H9 (cell line): ENCODE measurements around the gene ATP6V1C2. TPM values are rescaled to one million over a fixed set of nuclear protein-coding genes. Genes with fewer than 3 reads are reported as not detected.
A peak's percentile ranks its signal among the peaks of the same experiment; 100 is the strongest.

Experiments
- DNase-seq: peaks from one replicate; pipeline ENCODE4 v3.0.0-alpha.2; 2017
- H2AFZ ChIP-seq: one replicate; pipeline ENCODE4 v1.6.1; 2013; ENCODE audit warnings: mild to moderate bottlenecking, low read length, control low read depth, moderate library complexity
- H2AK5ac ChIP-seq: 2 replicates; pipeline ENCODE4 v1.6.1; 2013; ENCODE audit warnings: low read length, control low read depth, mixed read lengths; ENCODE audit not compliant: insufficient read length
- H2BK120ac ChIP-seq: one replicate; pipeline ENCODE4 v1.6.1; 2013; ENCODE audit warnings: low read depth, mild to moderate bottlenecking, low read length, control low read depth, inconsistent platforms; ENCODE audit not compliant: poor library complexity, severe bottlenecking
- H2BK12ac ChIP-seq: 2 replicates; pipeline ENCODE4 v1.6.1; 2013; ENCODE audit warnings: low read length, control low read depth, mixed read lengths, low read depth; ENCODE audit not compliant: insufficient read length
- H2BK15ac ChIP-seq: 2 replicates; pipeline ENCODE4 v1.6.1; 2013; ENCODE audit warnings: low read depth, low read length, control low read depth
- H2BK20ac ChIP-seq: one replicate; pipeline ENCODE4 v1.6.1; 2013; ENCODE audit warnings: low read depth, mild to moderate bottlenecking, low read length, control low read depth, inconsistent platforms; ENCODE audit not compliant: poor library complexity, severe bottlenecking
- H2BK5ac ChIP-seq: 2 replicates; pipeline ENCODE4 v1.6.1; 2013; ENCODE audit warnings: low read length, control low read depth, mixed read lengths; ENCODE audit not compliant: insufficient read length
- H3K14ac ChIP-seq: 2 replicates; pipeline ENCODE4 v1.6.1; 2013; ENCODE audit warnings: low read length, control low read depth; ENCODE audit not compliant: insufficient read depth
- H3K18ac ChIP-seq: 2 replicates; pipeline ENCODE4 v1.6.1; 2013; ENCODE audit warnings: low read depth, mild to moderate bottlenecking, mixed read lengths, low read length, control low read depth; ENCODE audit not compliant: insufficient read length
- H3K23ac ChIP-seq: 2 replicates; pipeline ENCODE4 v1.6.1; 2013; ENCODE audit warnings: low read length, control low read depth, mixed read lengths, low read depth; ENCODE audit not compliant: insufficient read length
- H3K23me2 ChIP-seq: 2 replicates; pipeline ENCODE4 v1.6.1; 2013; ENCODE audit warnings: low read depth, mild to moderate bottlenecking, mixed read lengths, low read length, control low read depth; ENCODE audit not compliant: insufficient read length, poor library complexity, severe bottlenecking
- H3K27ac ChIP-seq: 2 replicates; pipeline ENCODE4 v1.5.1; 2013; ENCODE audit warnings: low read length, control low read depth, mixed read lengths, low read depth; ENCODE audit not compliant: insufficient read length
- H3K27me3 ChIP-seq: 2 replicates; pipeline ENCODE4 v1.6.1; 2013; ENCODE audit warnings: low read length, control low read depth, inconsistent platforms; ENCODE audit not compliant: insufficient read depth
- H3K4ac ChIP-seq: 2 replicates; pipeline ENCODE4 v1.6.1; 2013; ENCODE audit warnings: low read depth, mild to moderate bottlenecking, control low read depth, inconsistent platforms, low read length, moderate library complexity
- H3K4me1 ChIP-seq: 2 replicates; pipeline ENCODE4 v1.6.1; 2013; ENCODE audit warnings: low read length, control low read depth, inconsistent platforms; ENCODE audit not compliant: insufficient read depth
- H3K4me2 ChIP-seq: 2 replicates; pipeline ENCODE4 v1.6.1; 2013; ENCODE audit warnings: low read length, control low read depth, mixed read lengths; ENCODE audit not compliant: insufficient read length, insufficient read depth
- H3K56ac ChIP-seq: 2 replicates; pipeline ENCODE4 v1.6.1; 2013; ENCODE audit warnings: low read depth, mild to moderate bottlenecking, mixed read lengths, low read length, control low read depth; ENCODE audit not compliant: insufficient read length
- H3K79me1 ChIP-seq: 2 replicates; pipeline ENCODE4 v1.6.1; 2013; ENCODE audit warnings: low read depth, mild to moderate bottlenecking, moderate library complexity, low read length, control low read depth, inconsistent platforms; ENCODE audit not compliant: insufficient read depth, poor library complexity, severe bottlenecking
- H3K79me2 ChIP-seq: 2 replicates; pipeline ENCODE4 v1.6.1; 2013; ENCODE audit warnings: low read length, control low read depth, inconsistent platforms; ENCODE audit not compliant: insufficient read depth
- H3K9ac ChIP-seq: 2 replicates; pipeline ENCODE4 v1.6.1; 2013; ENCODE audit warnings: low read length, control low read depth, mixed read lengths; ENCODE audit not compliant: insufficient read length; ENCODE audit errors: extremely low read depth
- H3K9me3 ChIP-seq: one replicate; pipeline ENCODE4 v1.6.1; 2013; ENCODE audit warnings: low read depth, low read length, inconsistent platforms; ENCODE audit not compliant: control insufficient read depth
- H3T11ph ChIP-seq: one replicate; pipeline ENCODE4 v1.6.1; 2013; ENCODE audit warnings: mild to moderate bottlenecking, low read length, control low read depth, inconsistent platforms
- H4K20me1 ChIP-seq: one replicate; pipeline ENCODE4 v1.6.1; 2013; ENCODE audit not compliant: control insufficient read depth, insufficient read length, insufficient read depth
- H4K5ac ChIP-seq: 2 replicates; pipeline ENCODE4 v1.6.1; 2013; ENCODE audit warnings: low read depth, mild to moderate bottlenecking, mixed read lengths, low read length, control low read depth; ENCODE audit not compliant: insufficient read length
- H4K8ac ChIP-seq: replicated peaks from 2 replicates; pipeline ENCODE4 v1.6.1; 2013; ENCODE audit warnings: low read length, control low read depth, mixed read lengths, low read depth; ENCODE audit not compliant: insufficient read length
- H4K91ac ChIP-seq: 2 replicates; pipeline ENCODE4 v1.6.1; 2013; ENCODE audit warnings: low read depth, mild to moderate bottlenecking, moderate library complexity, mixed read lengths, low read length, control low read depth; ENCODE audit not compliant: insufficient read length
- H3K27ac Mint-ChIP-seq, 3 experiments: 2 replicates in 2 of 3; 3 replicates in 1 of 3; pipeline ENCODE4 v1.8.0; 2020 to 2021; ENCODE audit warnings: mixed read lengths in 3 of 3, mild to moderate bottlenecking in 1 of 3, moderate library complexity in 1 of 3
- H3K27me3 Mint-ChIP-seq: 2 replicates; pipeline ENCODE4 v1.8.0; 2021; ENCODE audit warnings: low read depth, mild to moderate bottlenecking, moderate library complexity, mixed read lengths
- H3K36me3 Mint-ChIP-seq, 3 experiments: 2 replicates in 2 of 3; 3 replicates in 1 of 3; pipeline ENCODE4 v1.8.0; 2020 to 2021; ENCODE audit warnings: low read depth in 3 of 3, mixed read lengths in 3 of 3; ENCODE audit not compliant: insufficient read depth in 1 of 3
- H3K4me1 Mint-ChIP-seq, 2 experiments: 2 replicates each; pipeline ENCODE4 v1.8.0; 2020; ENCODE audit warnings: mixed read lengths in 2 of 2
- H3K4me3 Mint-ChIP-seq, 2 experiments: 2 replicates in 1 of 2; 3 replicates in 1 of 2; pipeline ENCODE4 v1.8.0; 2020 to 2021; ENCODE audit warnings: mild to moderate bottlenecking in 2 of 2, mixed read lengths in 2 of 2, moderate library complexity in 1 of 2
- H3K9me3 Mint-ChIP-seq, 2 experiments: 2 replicates in 1 of 2; 3 replicates in 1 of 2; pipeline ENCODE4 v1.8.0; 2020; ENCODE audit warnings: mild to moderate bottlenecking in 2 of 2, mixed read lengths in 2 of 2, moderate library complexity in 1 of 2
- WGBS: extraction: QIAGEN DNeasy Blood & Tissue Kit; methylation state at CpG from one replicate; pipeline ENCODE4 v1.1.7; 2013; ENCODE audit warnings: missing lambda C conversion rate, low lambda C conversion rate, mixed read lengths; ENCODE audit not compliant: insufficient read length; ENCODE audit errors: extremely low coverage; 5-methylcytosine and 5-hydroxymethylcytosine counted together
- total RNA-seq: library from RNA; stranded (reverse); gene quantifications from 2 replicates; pipeline ENCODE4 v1.2.1, GENCODE V29; 2021
- TF ChIP-seq, protein P1 (sequence below): fragments of 200-600 bp; sonication (generic); conservative IDR thresholded peaks from 3 replicates; pipeline ENCODE4 v1.8.0; 2021; ENCODE audit warnings: antibody characterized with exemption, mild to moderate bottlenecking

The ATP6V1C2 gene
- total RNA-seq, 1 experiment from 2014 or later = 1.2 TPM

DNA sequence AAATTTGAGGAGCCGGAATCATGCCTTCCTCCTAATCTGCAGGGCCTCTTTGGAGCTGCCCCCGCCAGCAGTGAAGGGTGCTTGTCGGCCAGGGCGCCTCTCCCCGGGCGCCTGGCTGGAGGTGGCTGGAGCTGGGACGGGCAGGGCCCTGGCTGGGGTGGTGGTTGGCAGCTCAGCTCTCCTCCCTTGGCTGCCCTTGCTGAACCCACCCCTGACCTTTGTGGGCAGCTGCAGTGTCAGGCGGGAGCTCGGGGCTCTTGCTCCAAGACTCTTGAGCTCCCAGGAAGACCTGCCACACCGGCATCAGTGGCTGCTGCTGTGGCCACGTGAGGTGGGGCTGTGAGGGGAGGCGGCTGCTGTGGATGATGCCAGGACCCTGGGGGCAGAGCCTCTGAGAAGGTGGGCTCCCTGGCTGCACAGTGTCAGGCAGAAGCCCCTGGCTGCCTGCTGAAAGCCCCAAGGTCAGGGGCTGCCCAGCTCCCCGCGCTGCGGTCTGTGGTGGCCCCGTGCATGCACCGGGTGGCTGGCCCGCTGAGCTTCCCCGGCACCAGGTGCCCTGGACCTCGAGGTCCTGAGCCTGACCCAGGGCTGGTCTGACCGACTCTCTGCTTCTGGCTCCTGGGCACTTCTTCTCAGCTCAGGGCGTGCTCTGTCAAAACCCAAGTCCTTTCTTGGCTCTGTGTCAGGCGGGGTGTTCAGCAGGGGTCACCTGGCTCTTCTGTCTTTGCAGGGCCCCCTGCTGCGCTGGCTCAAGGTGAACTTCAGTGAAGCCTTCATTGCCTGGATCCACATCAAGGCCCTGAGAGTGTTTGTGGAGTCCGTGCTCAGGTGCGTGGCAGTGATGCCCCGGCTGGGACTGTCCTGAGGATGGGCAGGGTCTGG lies 56.7 kb downstream of the ATP6V1C2 start:
- no peak overlapping the region for H2AFZ ChIP-seq
- H3K9me3 ChIP-seq = no peaks in the 10 kb centered on the region
- no peaks in the 10 kb centered on the region for H3K79me2 ChIP-seq
- no peak overlapping the region for H3K4me2 ChIP-seq
- no peak overlapping the region for H3K9ac ChIP-seq
- no peak overlapping the region for H2BK120ac ChIP-seq
- H4K20me1 ChIP-seq = no peaks in the 10 kb centered on the region
- H3K4me3 Mint-ChIP-seq = no peak overlapping the region
- H2BK20ac ChIP-seq = no peak overlapping the region
- no peak overlapping the region for H4K8ac ChIP-seq
- H3K79me1 ChIP-seq = no peaks in the 10 kb centered on the region
- no peak overlapping the region for H4K5ac ChIP-seq
- no peak overlapping the region for H4K91ac ChIP-seq
- H3K27me3 Mint-ChIP-seq = 0 out of 2 replicates have a peak, but pooled peaks cover under 1% of the 10 kb centered on the region
- no peak overlapping the region for H3K18ac ChIP-seq
- no peaks in the 10 kb centered on the region for H3K4me1 ChIP-seq
- H2AK5ac ChIP-seq = no peak overlapping the region
- no peak overlapping the region for H2BK12ac ChIP-seq
- no peak overlapping the region for H3T11ph ChIP-seq
- H2BK5ac ChIP-seq = no peak overlapping the region
- H3K14ac ChIP-seq = no peak overlapping the region
- H3K4ac ChIP-seq = no peak overlapping the region
- TF ChIP-seq, protein P1, sequence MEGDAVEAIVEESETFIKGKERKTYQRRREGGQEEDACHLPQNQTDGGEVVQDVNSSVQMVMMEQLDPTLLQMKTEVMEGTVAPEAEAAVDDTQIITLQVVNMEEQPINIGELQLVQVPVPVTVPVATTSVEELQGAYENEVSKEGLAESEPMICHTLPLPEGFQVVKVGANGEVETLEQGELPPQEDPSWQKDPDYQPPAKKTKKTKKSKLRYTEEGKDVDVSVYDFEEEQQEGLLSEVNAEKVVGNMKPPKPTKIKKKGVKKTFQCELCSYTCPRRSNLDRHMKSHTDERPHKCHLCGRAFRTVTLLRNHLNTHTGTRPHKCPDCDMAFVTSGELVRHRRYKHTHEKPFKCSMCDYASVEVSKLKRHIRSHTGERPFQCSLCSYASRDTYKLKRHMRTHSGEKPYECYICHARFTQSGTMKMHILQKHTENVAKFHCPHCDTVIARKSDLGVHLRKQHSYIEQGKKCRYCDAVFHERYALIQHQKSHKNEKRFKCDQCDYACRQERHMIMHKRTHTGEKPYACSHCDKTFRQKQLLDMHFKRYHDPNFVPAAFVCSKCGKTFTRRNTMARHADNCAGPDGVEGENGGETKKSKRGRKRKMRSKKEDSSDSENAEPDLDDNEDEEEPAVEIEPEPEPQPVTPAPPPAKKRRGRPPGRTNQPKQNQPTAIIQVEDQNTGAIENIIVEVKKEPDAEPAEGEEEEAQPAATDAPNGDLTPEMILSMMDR = no peak
- H3K27ac Mint-ChIP-seq = peak overlapping the region in 1 of 3 experiments; percentile 49; a peak in 1 of 7 replicates
- WGBS = no CpG with 5 or more reads among the region's 27 CpGs
- no peaks in the 10 kb centered on the region; a peak in 1 of 5 replicates for H3K9me3 Mint-ChIP-seq
- peaks cover 4 to 11% of the 10 kb centered on the region in 2 experiments; a peak in 3 of 4 replicates for H3K4me1 Mint-ChIP-seq
- no peaks in the 10 kb centered on the region for H3K23me2 ChIP-seq
- H3K56ac ChIP-seq = no peak overlapping the region
- peaks cover 16 to 32% (median 29%) of the 10 kb centered on the region in 3 experiments; a peak in 6 of 7 replicates for H3K36me3 Mint-ChIP-seq
- no peak overlapping the region for H3K23ac ChIP-seq
- no peak for DNase-seq
- H2BK15ac ChIP-seq = no peak overlapping the region
- H3K27ac ChIP-seq = no peak overlapping the region
- no peaks in the 10 kb centered on the region for H3K27me3 ChIP-seq
